Astrocyte of the spinal cord (primary cell): ENCODE measurements around the gene GCAT.

Experiments used
- DNase-seq: peaks from one replicate; pipeline ENCODE4 v3.0.0; 2011; ENCODE audit warnings: low read depth, low spot score
- H3K4me3 ChIP-seq: 2 replicates; pipeline ENCODE4 v1.5.1; 2011; ENCODE audit warnings: low read depth, mild to moderate bottlenecking, low read length, moderate library complexity
- CTCF ChIP-seq: IDR thresholded peaks from 2 replicates; pipeline ENCODE4 v1.5.1; 2012; ENCODE audit warnings: low read depth, mild to moderate bottlenecking, low read length, inconsistent platforms
- in situ Hi-C: cut with HindIII; loops from 2 replicates; pipeline ENCODE4 v1.10.0; 2017; ENCODE audit warnings: low sequenced_read_pairs

The GCAT gene

GRCh38 chr22:37862570-37863325 is 55.0 kb downstream of the GCAT start:
- no peak for TF ChIP-seq CTCF
- in situ Hi-C loops, result no loop called here
- H3K4me3 ChIP-seq, result no peak overlapping the region
- DNase-seq, result no peak

- no peak for TF ChIP-seq CTCF
- DNase-seq, result no peak
- no peak overlapping the region for H3K4me3 ChIP-seq
- in situ Hi-C loops, result no loop called here
Measured at GRCh38 chr22:37865510-37865909, 57.8 kb downstream of the GCAT start.
